Endothelial cell of umbilical vein (primary cell): Measurements from ENCODE around the gene SORCS2. TPM values are rescaled to one million over a fixed set of nuclear protein-coding genes. Genes with fewer than 3 reads are reported as not detected.

Experiments used
- BruUV-seq: library from RNA; stranded (reverse); fragments of 400-500 nt; replicated peaks from 2 replicates; lab custom pipeline; 2021; lab: Mats Ljungman, UMichigan
- CTCF ChIA-PET: fragments of 300-600, 350-600 bp; sonication (Branson Sonifier 250); formaldehyde crosslinking; loops from one replicate; lab custom pipeline; 2021; ENCODE audit warnings: antibody characterized with exemption, inconsistent platforms; lab: Charles Lee
- POLR2A ChIA-PET: fragments of 300-600, 350-600 bp; sonication (Branson Sonifier 250); formaldehyde crosslinking; loops from one replicate; lab custom pipeline; 2021; ENCODE audit warnings: antibody characterized with exemption, inconsistent platforms; lab: Charles Lee
- DNase-seq: peaks from one replicate; pipeline ENCODE4 v3.0.0-alpha.2; 2011; ENCODE audit warnings: low read depth, low spot score
- FAIRE-seq: peaks from 2 replicates; lab custom pipeline; 2011; peaks lifted over from hg19 to GRCh38; lab: Jason Lieb, UNC
- H2AFZ ChIP-seq: 2 replicates; pipeline ENCODE4 v1.6.0; 2012; ENCODE audit warnings: low read depth, low read length, control low read depth, inconsistent platforms
- H3K27ac ChIP-seq: 2 replicates; pipeline ENCODE4 v1.5.1; 2011; ENCODE audit warnings: low read depth, mild to moderate bottlenecking, control low read depth, low read length, moderate library complexity; ENCODE audit not compliant: insufficient read depth
- H3K27me3 ChIP-seq, 2 experiments: 2 replicates each; pipeline versions ENCODE4 v1.6.0 to v1.6.1; 2011; ENCODE audit warnings: low read length in 2 of 2, mixed read lengths in 1 of 2; ENCODE audit not compliant: control insufficient read depth in 2 of 2, insufficient read depth in 2 of 2
- H3K36me3 ChIP-seq, 2 experiments: 2 replicates in 1 of 2; 3 replicates in 1 of 2; pipeline ENCODE4 v1.5.1; 2011; ENCODE audit warnings: low read length in 2 of 2, mild to moderate bottlenecking in 1 of 2, moderate library complexity in 1 of 2; ENCODE audit not compliant: control insufficient read depth in 2 of 2, insufficient read depth in 2 of 2; ENCODE audit errors: extremely low read depth in 1 of 2
- H3K4me1 ChIP-seq: 3 replicates; pipeline ENCODE4 v1.5.1; 2011; ENCODE audit warnings: mild to moderate bottlenecking, low read length; ENCODE audit not compliant: control insufficient read depth, insufficient read depth; ENCODE audit errors: extremely low read depth
- H3K4me2 ChIP-seq: 2 replicates; pipeline ENCODE4 v1.6.1; 2011; ENCODE audit warnings: low read length, control low read depth, mixed read lengths; ENCODE audit not compliant: insufficient read depth
- H3K4me3 ChIP-seq, 3 experiments: fragments of 200-600 bp in 1 of 3; sonication (generic), shearing (Covaris generic) in 1 of 3; replicated peaks in 1 of 3; 2 replicates each; pipeline ENCODE4 v1.5.1; 2011 to 2016; ENCODE audit warnings: control low read depth in 3 of 3, low read length in 3 of 3, mild to moderate bottlenecking in 2 of 3, inconsistent platforms in 1 of 3, low read depth in 1 of 3, moderate library complexity in 1 of 3; ENCODE audit not compliant: insufficient read depth in 1 of 3
- H3K79me2 ChIP-seq: 2 replicates; pipeline ENCODE4 v1.6.0; 2012; ENCODE audit warnings: low read length, inconsistent platforms; ENCODE audit not compliant: control insufficient read depth, insufficient read depth
- H3K9ac ChIP-seq: replicated peaks from 2 replicates; pipeline ENCODE3; 2011; ENCODE audit warnings: low read length, control low read depth; ENCODE audit not compliant: insufficient read depth; ENCODE audit errors: extremely low read depth
- H3K9me1 ChIP-seq: replicated peaks from 3 replicates; pipeline ENCODE4 v1.6.0; 2011; ENCODE audit warnings: mild to moderate bottlenecking, low read length; ENCODE audit not compliant: control insufficient read depth, insufficient read depth; ENCODE audit errors: extremely low read depth
- H3K9me3 ChIP-seq: replicated peaks from 2 replicates; pipeline ENCODE4 v1.5.1; 2012; ENCODE audit warnings: low read length, inconsistent platforms; ENCODE audit not compliant: control insufficient read depth, insufficient read depth
- H4K20me1 ChIP-seq: replicated peaks from 2 replicates; pipeline ENCODE3; 2011; ENCODE audit warnings: mild to moderate bottlenecking, low read length; ENCODE audit not compliant: control insufficient read depth, insufficient read depth; ENCODE audit errors: extremely low read depth
- FOS ChIP-seq: IDR thresholded peaks from 2 replicates; pipeline ENCODE4 v1.6.1; 2011; ENCODE audit warnings: mild to moderate bottlenecking, low read length, moderate library complexity, borderline replicate concordance; ENCODE audit not compliant: insufficient read depth
- JUN ChIP-seq: IDR thresholded peaks from 2 replicates; pipeline ENCODE4 v1.6.1; 2011; ENCODE audit warnings: borderline replicate concordance, low read depth; ENCODE audit not compliant: insufficient read length, insufficient read depth
- MYC ChIP-seq: IDR thresholded peaks from one replicate; pipeline ENCODE4 v1.6.1; 2011; ENCODE audit warnings: mild to moderate bottlenecking, low read depth, low read length
- POLR2A ChIP-seq: IDR thresholded peaks from 2 replicates; pipeline ENCODE4 v1.6.1; 2012; ENCODE audit warnings: low read depth, mild to moderate bottlenecking, control low read depth, low read length
- POLR2AphosphoS5 ChIP-seq: IDR thresholded peaks from 2 replicates; pipeline ENCODE4 v1.6.1; 2012; ENCODE audit warnings: low read depth, mild to moderate bottlenecking, control low read depth, low read length, moderate library complexity; ENCODE audit not compliant: insufficient read depth
- dilution Hi-C: fragments of 300-500 bp; cut with MboI; formaldehyde crosslinking; loops from one replicate; pipeline ENCODE4 v1.15.0; 2019; ENCODE audit warnings: low sequenced_read_pairs; ENCODE audit not compliant: extremely low pct_ligation_motif_present
- intact Hi-C: fragments of 100-400 bp; cut with micrococcal nuclease; formaldehyde crosslinking; loops from one replicate; pipeline ENCODE4 v1.10.0; 2022
- polyA plus RNA-seq, 4 experiments: library from polyadenylated mRNA; depleted of rRNA in 3 of 4; stranded (reverse) in 3 of 4; unstranded in 1 of 4; fragments of >200 nt; gene quantifications; 2 replicates each; pipeline versions ENCODE4 v1.2.1 to v1.2.3, GENCODE V29; 2011 to 2012; ENCODE audit warnings: missing spikeins in 1 of 4
- total RNA-seq: library from RNA; stranded (reverse); gene quantifications from 2 replicates; pipeline ENCODE4 v1.2.3, GENCODE V29; 2021
- TF ChIP-seq, protein P1 (sequence below), 2 donors: IDR thresholded peaks; 1 replicate in 1 of 2; 2 replicates in 1 of 2; pipeline ENCODE4 v1.5.1; 2011; ENCODE audit warnings: low read length in 2 of 2, mild to moderate bottlenecking in 2 of 2, moderate library complexity in 2 of 2, control low read depth in 1 of 2, inconsistent platforms in 1 of 2, low read depth in 1 of 2; ENCODE audit not compliant: insufficient read depth in 1 of 2; ENCODE audit errors: extremely low read depth in 1 of 2

Gene SORCS2
- total and polyA plus RNA-seq, 2 donors (not counting 3 experiments of a cell fraction or from before 2014, with no cell fraction given), result not detected

DNA sequence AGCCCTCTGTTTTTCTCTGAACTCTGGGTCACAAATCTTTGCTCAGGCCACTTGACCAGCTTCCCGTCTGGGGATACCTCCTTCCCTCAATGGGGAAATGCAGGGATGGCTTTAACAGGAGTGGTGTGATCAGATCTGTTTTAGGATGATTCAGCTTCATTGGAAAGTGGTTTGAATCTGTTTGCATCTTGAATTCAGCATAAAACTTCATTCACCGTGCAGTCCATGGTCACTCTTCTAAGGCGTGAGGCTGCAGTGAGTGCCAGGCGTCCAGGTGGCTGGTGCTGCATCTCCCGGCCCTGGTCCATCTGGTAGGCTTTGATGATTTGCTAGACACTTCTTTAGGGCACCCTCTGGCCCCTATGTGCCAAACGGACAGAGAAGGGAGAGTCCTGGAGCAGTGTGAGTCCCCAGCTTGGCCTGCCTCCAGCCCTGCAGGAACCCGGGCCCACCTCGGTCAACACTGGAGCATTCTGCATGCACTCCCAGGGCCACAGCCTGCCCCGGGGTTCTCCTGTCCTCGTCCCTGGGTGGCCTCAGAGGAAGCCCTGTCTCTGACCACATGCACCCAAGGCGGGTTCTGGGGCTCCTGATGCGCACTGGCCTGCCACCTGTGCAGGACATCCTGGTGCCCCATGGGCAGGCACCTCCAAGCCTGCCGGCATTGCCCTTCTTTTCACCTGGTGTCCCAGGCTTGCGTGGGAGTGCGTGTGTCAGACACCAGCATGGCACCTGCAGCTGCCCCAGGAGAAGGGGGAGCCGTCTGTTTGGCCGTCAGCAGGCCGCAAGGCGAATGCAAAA is 493.9 kb downstream of the SORCS2 start:
- Histone ChIP-seq H3K4me2 (no peak overlapping the region), H3K79me2 (no peaks in the 10 kb centered on the region), H3K36me3 (no peaks in the 10 kb centered on the region), H3K9ac (no peak overlapping the region), H3K27ac (no peak overlapping the region), H3K9me3 (no peaks in the 10 kb centered on the region), H3K9me1 (no peaks in the 10 kb centered on the region), H4K20me1 (no peaks in the 10 kb centered on the region), H2AFZ (no peak overlapping the region), H3K4me1 (no peaks in the 10 kb centered on the region), H3K4me3 (no peak overlapping the region), H3K27me3 (no peaks in the 10 kb centered on the region)
- POLR2A ChIA-PET, result no interaction called here
- intact Hi-C loops, result no loop called here
- no peak for TF ChIP-seq POLR2A
- TF ChIP-seq, protein P1, sequence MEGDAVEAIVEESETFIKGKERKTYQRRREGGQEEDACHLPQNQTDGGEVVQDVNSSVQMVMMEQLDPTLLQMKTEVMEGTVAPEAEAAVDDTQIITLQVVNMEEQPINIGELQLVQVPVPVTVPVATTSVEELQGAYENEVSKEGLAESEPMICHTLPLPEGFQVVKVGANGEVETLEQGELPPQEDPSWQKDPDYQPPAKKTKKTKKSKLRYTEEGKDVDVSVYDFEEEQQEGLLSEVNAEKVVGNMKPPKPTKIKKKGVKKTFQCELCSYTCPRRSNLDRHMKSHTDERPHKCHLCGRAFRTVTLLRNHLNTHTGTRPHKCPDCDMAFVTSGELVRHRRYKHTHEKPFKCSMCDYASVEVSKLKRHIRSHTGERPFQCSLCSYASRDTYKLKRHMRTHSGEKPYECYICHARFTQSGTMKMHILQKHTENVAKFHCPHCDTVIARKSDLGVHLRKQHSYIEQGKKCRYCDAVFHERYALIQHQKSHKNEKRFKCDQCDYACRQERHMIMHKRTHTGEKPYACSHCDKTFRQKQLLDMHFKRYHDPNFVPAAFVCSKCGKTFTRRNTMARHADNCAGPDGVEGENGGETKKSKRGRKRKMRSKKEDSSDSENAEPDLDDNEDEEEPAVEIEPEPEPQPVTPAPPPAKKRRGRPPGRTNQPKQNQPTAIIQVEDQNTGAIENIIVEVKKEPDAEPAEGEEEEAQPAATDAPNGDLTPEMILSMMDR (IDR thresholded peaks at IDR 0.05; ENCODE audit: extremely low read depth in 1 of 2, insufficient read depth in 1 of 2, low read depth in 1 of 2, low read length in 2 of 2), result no peak
- TF ChIP-seq MYC, result no peak
- TF ChIP-seq FOS, result no peak
- CTCF ChIA-PET, result no interaction called here
- BruUV-seq, result no TSS peak
- no peak for FAIRE-seq
- dilution Hi-C loops, result no loop called here
- no peak for DNase-seq

DNA sequence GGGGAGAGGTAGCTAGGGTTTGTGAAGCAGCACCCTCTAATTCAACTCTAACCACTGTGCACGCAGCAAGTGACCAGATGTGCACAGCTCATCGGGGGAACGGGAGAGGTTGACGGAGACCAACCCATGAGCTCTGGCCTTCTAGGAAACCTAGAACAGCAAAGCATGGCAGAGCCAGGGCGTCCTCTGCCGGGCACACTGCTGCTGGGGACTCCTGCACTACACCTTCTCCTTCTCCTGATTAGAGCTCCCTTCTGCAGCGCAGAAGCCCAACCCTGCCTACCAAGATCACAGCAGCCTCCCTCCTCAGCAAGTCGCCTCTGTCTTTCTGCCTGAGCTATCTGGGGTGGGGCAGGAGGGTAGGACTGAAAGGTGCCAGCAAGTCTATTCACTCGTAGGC is 494.7 kb downstream of the SORCS2 start:
- CTCF ChIA-PET, result no interaction called here
- TF ChIP-seq JUN (no peak), POLR2AphosphoS5 (no peak)
- H3K4me3 ChIP-seq, result no peak overlapping the region
- H4K20me1 ChIP-seq, result no peaks in the 10 kb centered on the region
- H3K27ac ChIP-seq, result no peak overlapping the region
- no peak overlapping the region for H3K4me2 ChIP-seq
- no peaks in the 10 kb centered on the region for H3K36me3 ChIP-seq
- H3K79me2 ChIP-seq, result no peaks in the 10 kb centered on the region
- H3K9me3 ChIP-seq, result no peaks in the 10 kb centered on the region
- POLR2A ChIA-PET, result no interaction called here
- H3K9ac ChIP-seq, result no peak overlapping the region
- BruUV-seq, result no TSS peak
- no peaks in the 10 kb centered on the region for H3K4me1 ChIP-seq
- intact Hi-C loops (no loop called here), dilution Hi-C loops (no loop called here)
- H3K27me3 ChIP-seq, result no peaks in the 10 kb centered on the region
- FAIRE-seq (no peak), DNase-seq (no peak)
- no peak overlapping the region for H2AFZ ChIP-seq
- no peaks in the 10 kb centered on the region for H3K9me1 ChIP-seq
